Hepatic stellate cell (primary cell): Measurements from ENCODE around the gene PTPRE.

Experiments
- DNase-seq: peaks from one replicate; pipeline ENCODE4 v3.0.0; 2011; ENCODE audit warnings: low spot score

The PTPRE gene

GRCh38 chr10:128026615-128027300, 119.9 kb downstream of the PTPRE start:
- no peak for DNase-seq

- DNase-seq = no peak
These were observed 120.4 kb downstream of the PTPRE start for GRCh38 chr10:128027306-128027705.

DNA sequence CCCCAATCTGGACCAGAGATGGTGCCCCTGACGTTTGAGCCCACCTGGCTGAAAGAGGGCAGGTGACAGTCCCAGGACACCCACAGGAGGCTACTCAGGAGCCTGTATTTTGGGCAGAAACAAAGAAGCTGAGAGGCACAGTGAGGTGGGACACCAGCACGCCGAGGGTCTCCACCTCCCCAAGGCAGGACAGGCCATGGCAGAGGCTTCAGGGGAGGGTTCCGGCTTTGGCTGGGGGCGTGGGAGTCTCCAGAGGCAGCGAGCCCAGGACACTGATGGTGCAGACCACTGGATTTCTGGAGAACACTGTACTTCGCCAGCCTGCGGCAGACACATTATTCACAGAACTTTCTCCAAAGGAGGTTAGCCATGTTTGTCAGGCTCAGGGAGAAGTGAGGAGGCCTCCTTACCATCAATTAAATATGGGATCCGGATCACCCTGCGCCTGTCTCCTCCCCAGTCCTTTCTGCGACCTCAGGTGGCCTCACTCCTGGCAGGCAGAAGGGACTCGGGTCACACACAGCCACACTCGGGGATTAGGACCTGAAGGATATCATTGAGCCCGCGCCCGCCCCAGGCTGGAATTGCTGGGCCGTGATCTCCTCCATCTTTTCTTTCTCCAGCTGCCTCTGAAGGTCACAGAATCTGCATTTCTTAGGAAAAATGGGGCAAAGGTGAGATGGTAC, 121.1 kb downstream of the PTPRE start:
- no peak for DNase-seq

- no peak for DNase-seq
These were observed 121.8 kb downstream of the PTPRE start for GRCh38 chr10:128028508-128029289.

DNA sequence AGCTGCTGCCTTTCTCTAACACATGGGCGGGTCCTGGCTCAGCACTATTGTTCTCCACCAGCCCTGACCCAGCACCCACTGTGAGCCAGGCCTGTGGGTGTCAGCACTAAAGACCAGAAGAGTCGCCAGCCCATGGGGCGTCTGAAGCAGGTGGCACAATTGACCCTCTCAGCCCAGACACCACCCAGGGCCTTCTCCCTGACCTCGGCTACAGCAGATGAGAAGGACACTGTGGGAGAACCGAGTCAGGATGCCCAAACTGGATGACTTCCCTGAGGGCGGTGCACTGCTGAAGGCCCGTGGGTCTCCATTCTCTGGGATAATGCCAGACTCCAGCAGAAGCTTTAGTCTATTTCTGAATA, 122.4 kb downstream of the PTPRE start:
- DNase-seq = no peak

DNA sequence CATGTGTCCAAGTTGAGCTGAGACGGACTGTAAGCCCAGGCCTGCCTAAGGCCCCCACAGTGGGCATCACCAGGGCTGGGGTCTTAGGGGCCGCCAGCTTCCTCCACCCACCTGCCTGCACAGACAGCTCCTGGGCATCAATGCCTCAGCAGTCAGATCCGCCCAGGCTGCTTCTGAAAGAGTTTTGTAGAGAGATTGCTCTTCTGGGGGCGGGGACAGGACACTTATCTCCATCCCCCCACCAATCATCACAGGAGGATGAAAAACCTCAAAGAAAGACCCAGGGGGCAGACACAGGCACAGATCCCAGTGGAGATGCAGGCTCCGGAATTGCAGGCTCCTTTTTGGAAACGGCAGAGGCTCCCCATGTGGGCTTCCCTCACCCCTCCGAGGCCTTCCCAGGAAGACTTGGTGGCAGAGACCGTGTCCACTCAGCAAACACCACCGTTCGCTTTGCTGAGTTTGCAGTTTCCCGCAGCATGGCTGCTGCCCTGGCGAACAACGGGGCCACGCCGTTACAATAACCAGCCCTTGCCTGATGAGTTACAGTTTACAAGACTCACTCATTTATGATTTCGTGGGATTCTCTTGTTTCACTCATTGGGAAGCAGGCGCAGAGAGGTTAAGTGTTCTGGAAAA, 122.9 kb downstream of the PTPRE start:
- DNase-seq = no peak

DNA sequence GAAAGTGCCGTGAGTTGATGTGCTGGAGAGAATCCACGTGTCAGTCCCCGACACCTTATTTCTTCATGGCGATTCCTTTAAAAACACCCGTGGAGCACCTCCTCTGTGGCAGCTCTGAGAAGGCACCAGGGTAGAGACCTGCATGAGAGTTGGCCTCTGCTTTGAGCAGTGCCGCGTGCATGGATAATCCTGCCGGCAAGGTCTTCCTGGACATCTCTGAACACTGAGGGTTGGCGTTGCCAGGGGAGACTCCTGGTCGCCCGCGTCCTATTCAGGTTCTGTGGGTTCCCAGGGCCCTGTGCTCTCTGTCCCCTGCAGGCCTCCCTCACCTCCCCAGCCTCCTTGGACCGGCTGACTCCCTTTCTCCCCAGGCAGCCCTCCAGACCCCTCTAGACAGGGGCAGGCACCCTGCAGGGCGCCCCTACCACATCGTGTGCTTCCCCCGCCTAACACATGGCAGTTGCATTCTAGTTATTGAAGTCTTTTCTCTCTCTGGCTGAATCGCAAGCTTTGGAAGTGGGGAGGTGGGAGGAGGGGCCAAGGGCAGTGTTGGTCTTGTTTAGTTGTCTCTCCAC, 123.7 kb downstream of the PTPRE start:
- DNase-seq = no peak

- DNase-seq = no peak
These were observed 124.3 kb downstream of the PTPRE start for GRCh38 chr10:128031216-128031615.

DNA sequence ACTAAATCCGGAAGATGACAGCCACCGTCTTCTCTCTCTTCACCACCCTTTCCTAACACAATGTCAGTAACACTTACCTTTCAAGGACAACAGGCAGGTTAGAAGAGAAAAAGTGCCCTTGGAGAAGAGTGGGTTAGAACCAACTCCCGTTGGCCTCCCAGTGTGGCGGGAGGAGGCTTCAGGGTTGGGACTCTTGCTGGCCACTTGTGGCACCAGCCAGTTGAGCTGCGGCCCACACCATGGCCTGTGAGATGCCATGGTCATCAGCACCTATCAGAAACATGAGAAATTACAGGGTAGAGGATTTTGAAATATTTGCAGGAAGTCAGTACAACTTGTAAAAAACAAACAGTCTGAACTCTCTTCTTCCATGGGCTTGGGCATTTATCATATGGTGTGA, 125.6 kb downstream of the PTPRE start:
- DNase-seq = no peak

DNA sequence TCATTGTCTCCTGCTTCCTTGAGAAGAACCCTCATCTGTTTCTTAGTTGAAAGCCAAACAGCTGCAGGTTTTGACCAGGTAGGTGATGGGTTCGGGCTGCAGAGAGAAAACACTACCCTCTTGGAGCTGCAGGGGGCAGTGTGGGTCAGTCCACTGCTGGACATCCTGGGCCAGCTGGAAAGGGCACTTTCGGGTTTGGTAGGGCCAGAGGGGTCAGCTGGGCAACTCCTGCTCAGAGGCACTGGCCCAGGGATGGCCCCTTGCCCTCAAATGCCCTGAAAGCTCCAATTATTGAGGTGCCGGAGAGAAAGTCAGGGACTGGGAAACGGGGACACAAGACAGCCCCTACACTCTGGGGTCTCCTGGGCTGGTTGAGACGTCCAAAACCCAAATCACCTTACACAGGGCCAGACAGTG, 128.7 kb downstream of the PTPRE start:
- DNase-seq = peak; percentile 42

GRCh38 chr10:128036011-128036615, 129.2 kb downstream of the PTPRE start:
- DNase-seq = no peak

GRCh38 chr10:128036746-128037543, 130.0 kb downstream of the PTPRE start:
- DNase-seq = no peak

- DNase-seq = no peak
These were observed 133.2 kb downstream of the PTPRE start for GRCh38 chr10:128040096-128040495.

DNA sequence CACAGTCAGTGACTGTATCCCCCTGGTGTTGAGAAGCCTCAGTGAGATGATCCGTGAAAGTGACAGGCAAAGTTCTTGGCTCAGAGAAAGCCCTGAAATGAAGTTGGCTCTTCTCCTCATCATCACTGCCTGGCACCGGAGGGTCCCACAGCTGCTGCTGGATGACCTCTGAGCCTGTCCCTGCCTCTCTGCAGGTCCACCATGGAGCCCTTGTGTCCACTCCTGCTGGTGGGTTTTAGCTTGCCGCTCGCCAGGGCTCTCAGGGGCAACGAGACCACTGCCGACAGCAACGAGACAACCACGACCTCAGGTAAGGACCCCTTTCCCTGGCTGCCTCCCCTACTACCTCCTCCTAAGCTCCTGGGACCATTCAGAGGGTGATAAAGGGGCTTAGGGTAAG, 133.8 kb downstream of the PTPRE start:
- no peak for DNase-seq

- DNase-seq = no peak
These were observed 135.3 kb downstream of the PTPRE start for GRCh38 chr10:128042131-128042610.

DNA sequence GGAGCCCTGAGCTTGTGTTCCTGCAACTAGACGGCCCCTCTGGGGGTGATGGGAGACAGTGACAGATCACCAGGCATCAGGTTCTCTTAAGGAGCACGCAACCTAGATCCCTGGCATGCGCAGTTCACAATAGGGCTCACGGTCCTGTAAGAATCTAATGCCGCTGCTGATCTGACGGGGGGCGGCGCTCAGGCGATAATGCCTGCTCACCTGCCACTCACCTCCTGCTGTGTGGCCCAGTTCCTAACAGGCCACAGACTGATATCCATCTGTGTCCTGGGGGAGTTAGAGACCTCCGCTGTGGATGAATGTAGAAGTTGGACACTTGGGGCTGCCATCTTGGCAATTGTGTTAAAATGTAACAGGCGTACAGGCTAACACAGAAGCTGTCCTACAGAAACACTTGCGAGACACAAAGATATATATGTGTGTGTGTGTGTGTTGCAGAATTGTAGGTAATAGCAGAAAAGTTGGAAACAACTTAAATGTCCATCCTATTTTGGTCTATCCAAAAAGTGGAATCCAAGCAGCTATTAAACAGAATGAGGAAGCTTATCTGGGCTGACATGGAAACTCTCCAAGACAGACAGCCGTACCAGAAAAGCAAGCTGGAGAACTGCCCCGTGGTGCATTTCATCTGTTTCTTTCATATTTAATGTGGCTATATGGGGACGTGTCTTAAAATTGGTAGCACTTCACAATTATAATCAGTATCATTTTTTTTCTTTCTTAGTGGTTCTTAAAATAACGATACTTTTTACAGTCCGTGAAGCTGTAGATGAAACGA, 136.5 kb downstream of the PTPRE start:
- DNase-seq = no peak

DNA sequence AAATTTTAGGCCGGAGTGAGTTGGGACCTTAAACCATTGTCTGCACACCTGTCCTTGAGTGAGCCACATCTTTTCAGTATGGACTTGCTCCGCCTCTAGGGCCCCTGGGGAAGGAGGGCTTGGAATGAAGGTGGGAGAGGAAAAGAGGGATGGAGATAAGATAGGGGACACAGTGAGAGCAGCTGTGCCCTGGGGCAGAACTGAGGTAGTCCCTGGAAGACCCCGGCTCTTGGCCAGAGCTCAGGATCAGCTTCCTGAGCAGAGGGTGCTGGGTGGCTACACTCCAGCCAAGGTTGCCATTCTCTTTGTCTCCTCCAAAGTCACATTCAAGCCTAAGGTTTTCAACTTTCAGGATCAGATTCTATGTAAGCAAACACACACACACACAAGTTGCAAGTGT, 137.3 kb downstream of the PTPRE start:
- DNase-seq = no peak

DNA sequence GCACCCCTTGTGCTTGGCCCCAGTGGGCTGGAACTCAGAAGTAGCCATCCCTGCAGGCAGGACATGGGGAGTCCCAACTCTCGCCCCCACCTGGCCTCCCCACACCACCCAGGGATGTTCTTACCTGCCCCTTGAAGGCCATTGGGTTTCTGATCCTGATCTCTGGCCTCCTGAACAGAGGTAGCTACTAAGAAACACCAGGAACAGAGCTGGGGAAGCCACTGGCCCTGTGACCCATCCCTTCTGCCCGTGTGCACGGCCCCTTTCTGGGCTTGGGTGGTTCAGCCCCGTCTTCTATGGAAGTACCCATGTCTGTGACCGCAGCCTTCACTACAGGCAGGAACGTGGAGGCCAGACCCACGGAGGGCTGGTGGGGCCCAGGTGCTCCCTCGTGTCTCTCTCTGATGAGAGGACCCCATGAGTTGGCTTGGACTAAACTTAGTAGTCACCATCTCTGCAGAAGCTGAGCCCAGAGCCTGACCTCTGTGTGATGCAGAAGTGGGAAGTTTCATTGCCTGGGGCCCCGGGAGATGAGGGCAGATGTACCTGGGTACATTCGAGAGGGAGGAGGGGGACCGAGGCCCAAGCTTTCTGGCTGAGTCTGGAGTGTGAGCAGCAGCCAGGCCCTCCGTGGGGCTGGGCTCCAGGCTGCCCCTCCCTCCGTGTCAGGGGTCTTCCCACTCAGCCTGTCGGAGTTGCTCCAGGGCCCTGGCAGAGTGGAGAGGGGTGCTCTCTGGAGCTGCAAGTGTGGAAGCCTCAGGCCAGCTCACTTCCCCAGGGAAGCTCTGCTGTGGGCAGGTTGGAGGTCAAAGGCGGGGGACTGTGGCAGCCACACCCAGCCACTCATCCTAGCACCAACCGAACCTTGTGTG, 138.3 kb downstream of the PTPRE start:
- DNase-seq = no peak

DNA sequence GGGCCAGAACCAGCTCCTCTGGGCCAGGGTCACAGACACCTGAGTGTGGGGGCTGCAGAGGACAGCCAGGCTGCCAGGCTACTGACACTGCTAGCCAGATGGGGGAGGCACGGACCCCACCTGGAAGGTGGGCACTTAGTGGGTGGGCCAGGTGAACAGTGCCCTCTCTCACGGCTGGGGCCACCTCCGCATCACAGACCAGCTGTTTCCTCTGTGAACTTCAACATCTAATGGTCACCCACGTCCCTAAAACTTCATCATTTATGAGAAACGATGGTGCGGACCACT, 138.9 kb downstream of the PTPRE start:
- DNase-seq = no peak
